HG03342 (cell line): ENCODE measurements around the gene GSE1.

ENCODE experiments used
- ATAC-seq: cut with Tn5 transposase; IDR thresholded peaks from one replicate; pipeline ENCODE4 v1.9.1; 2021; ENCODE audit warnings: mild to moderate bottlenecking, moderate library complexity; ENCODE audit not compliant: unreplicated experiment

Gene GSE1

GRCh38 chr16:85645021-85645589 is 32.0 kb downstream of the GSE1 start:
- ATAC-seq, result no peak

GRCh38 chr16:85646358-85646907 is 33.3 kb downstream of the GSE1 start:
- no peak for ATAC-seq

- ATAC-seq, result no peak
Measured at GRCh38 chr16:85646976-85647375, 33.9 kb downstream of the GSE1 start.

- no peak for ATAC-seq
Measured at GRCh38 chr16:85648070-85648714, 35.1 kb downstream of the GSE1 start.

- no peak for ATAC-seq
Measured at GRCh38 chr16:85648805-85649204, 35.7 kb downstream of the GSE1 start.

- ATAC-seq, result no peak
Measured at GRCh38 chr16:85649411-85650134, 36.5 kb downstream of the GSE1 start.

GRCh38 chr16:85650135-85650843 is 37.2 kb downstream of the GSE1 start:
- ATAC-seq, result no peak

- no peak for ATAC-seq
Measured at GRCh38 chr16:85650844-85651628, 37.9 kb downstream of the GSE1 start.

GRCh38 chr16:85651629-85652430 is 38.7 kb downstream of the GSE1 start:
- ATAC-seq, result no peak

GRCh38 chr16:85652431-85653221 is 39.5 kb downstream of the GSE1 start:
- ATAC-seq, result no peak

GRCh38 chr16:85653290-85653891 is 40.3 kb downstream of the GSE1 start:
- ATAC-seq, result no peak

GRCh38 chr16:85654251-85655095 is 41.4 kb downstream of the GSE1 start:
- ATAC-seq, result no peak

GRCh38 chr16:85655216-85656129 is 42.4 kb downstream of the GSE1 start:
- no peak for ATAC-seq

GRCh38 chr16:85656351-85657266 is 43.5 kb downstream of the GSE1 start:
- ATAC-seq, result no peak

- ATAC-seq, result no peak
Measured at GRCh38 chr16:85657267-85657650, 44.1 kb downstream of the GSE1 start.

GRCh38 chr16:85657996-85658395 is 44.9 kb downstream of the GSE1 start:
- no peak for ATAC-seq
